HL-60 (cell line): ENCODE results near the gene XRN2.

ENCODE experiments used
- DNase-seq, 2 experiments: peaks; one replicate each; pipeline ENCODE4 v3.0.0-alpha.2; 2010 to 2020; ENCODE audit warnings: low read depth in 1 of 2, low spot score in 1 of 2
- H3K27ac ChIP-seq: fragments of 250-450 bp; sonication (Bioruptor Pico); replicated peaks from 2 replicates; pipeline ENCODE4 v1.5.1; 2020; ENCODE audit warnings: mild to moderate bottlenecking, moderate library complexity
- H3K27me3 ChIP-seq: fragments of 250-450 bp; sonication (Bioruptor Pico); 2 replicates; pipeline ENCODE4 v1.5.1; 2021; ENCODE audit warnings: mild to moderate bottlenecking, moderate library complexity; ENCODE audit not compliant: insufficient read depth, poor library complexity, severe bottlenecking
- H3K4me3 ChIP-seq: replicated peaks from 2 replicates; pipeline ENCODE4 v1.5.1; 2011; ENCODE audit warnings: mild to moderate bottlenecking, control low read depth, low read length; ENCODE audit not compliant: insufficient read depth
- GABPA ChIP-seq: IDR thresholded peaks from 2 replicates; pipeline ENCODE4 v1.6.1; 2012; ENCODE audit warnings: low read depth
- POLR2AphosphoS5 ChIP-seq: IDR thresholded peaks from 2 replicates; pipeline ENCODE4 v1.6.1; 2012; ENCODE audit warnings: low read depth
- SPI1 ChIP-seq: IDR thresholded peaks from 2 replicates; pipeline ENCODE4 v1.6.1; 2012; ENCODE audit warnings: low read depth, mild to moderate bottlenecking, borderline replicate concordance
- TF ChIP-seq, protein P1 (sequence below): IDR thresholded peaks from 2 replicates; pipeline ENCODE4 v1.6.1; 2012; ENCODE audit warnings: low read depth; ENCODE audit not compliant: insufficient replicate concordance
- TF ChIP-seq, protein P2 (sequence below): IDR thresholded peaks from one replicate; pipeline ENCODE4 v1.5.1; 2011; ENCODE audit warnings: low read length, control low read depth, inconsistent platforms; ENCODE audit not compliant: insufficient read depth

The XRN2 gene

DNA sequence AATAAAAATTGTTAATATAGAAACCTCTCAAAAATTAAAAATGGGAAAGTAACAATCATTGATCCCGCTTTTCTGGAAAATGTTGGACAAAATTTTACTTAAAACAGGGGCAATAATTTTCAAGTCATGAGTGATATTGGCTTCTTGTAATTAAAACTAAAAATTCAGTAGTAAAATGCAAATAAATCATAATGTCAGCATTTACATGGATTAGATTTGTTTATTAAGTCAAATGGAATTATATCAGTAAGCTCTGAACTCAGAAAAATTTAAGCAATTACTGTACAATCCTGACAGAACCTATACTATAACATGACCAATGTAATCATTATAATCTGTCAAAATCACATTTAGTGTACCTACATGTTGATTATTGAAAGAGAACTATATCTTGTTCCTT is 134.1 kb downstream of the XRN2 start:
- Histone ChIP-seq H3K4me3 (no peak overlapping the region), H3K27ac (no peak overlapping the region), H3K27me3 (peaks cover 19% of the 10 kb centered on the region)
- no peak for DNase-seq
- TF ChIP-seq SPI1, result no peak
- TF ChIP-seq POLR2AphosphoS5, result no peak
- no peak for TF ChIP-seq GABPA
- TF ChIP-seq, protein P1, sequence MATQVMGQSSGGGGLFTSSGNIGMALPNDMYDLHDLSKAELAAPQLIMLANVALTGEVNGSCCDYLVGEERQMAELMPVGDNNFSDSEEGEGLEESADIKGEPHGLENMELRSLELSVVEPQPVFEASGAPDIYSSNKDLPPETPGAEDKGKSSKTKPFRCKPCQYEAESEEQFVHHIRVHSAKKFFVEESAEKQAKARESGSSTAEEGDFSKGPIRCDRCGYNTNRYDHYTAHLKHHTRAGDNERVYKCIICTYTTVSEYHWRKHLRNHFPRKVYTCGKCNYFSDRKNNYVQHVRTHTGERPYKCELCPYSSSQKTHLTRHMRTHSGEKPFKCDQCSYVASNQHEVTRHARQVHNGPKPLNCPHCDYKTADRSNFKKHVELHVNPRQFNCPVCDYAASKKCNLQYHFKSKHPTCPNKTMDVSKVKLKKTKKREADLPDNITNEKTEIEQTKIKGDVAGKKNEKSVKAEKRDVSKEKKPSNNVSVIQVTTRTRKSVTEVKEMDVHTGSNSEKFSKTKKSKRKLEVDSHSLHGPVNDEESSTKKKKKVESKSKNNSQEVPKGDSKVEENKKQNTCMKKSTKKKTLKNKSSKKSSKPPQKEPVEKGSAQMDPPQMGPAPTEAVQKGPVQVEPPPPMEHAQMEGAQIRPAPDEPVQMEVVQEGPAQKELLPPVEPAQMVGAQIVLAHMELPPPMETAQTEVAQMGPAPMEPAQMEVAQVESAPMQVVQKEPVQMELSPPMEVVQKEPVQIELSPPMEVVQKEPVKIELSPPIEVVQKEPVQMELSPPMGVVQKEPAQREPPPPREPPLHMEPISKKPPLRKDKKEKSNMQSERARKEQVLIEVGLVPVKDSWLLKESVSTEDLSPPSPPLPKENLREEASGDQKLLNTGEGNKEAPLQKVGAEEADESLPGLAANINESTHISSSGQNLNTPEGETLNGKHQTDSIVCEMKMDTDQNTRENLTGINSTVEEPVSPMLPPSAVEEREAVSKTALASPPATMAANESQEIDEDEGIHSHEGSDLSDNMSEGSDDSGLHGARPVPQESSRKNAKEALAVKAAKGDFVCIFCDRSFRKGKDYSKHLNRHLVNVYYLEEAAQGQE, result no peak
- TF ChIP-seq, protein P2, sequence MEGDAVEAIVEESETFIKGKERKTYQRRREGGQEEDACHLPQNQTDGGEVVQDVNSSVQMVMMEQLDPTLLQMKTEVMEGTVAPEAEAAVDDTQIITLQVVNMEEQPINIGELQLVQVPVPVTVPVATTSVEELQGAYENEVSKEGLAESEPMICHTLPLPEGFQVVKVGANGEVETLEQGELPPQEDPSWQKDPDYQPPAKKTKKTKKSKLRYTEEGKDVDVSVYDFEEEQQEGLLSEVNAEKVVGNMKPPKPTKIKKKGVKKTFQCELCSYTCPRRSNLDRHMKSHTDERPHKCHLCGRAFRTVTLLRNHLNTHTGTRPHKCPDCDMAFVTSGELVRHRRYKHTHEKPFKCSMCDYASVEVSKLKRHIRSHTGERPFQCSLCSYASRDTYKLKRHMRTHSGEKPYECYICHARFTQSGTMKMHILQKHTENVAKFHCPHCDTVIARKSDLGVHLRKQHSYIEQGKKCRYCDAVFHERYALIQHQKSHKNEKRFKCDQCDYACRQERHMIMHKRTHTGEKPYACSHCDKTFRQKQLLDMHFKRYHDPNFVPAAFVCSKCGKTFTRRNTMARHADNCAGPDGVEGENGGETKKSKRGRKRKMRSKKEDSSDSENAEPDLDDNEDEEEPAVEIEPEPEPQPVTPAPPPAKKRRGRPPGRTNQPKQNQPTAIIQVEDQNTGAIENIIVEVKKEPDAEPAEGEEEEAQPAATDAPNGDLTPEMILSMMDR, result no peak

DNA sequence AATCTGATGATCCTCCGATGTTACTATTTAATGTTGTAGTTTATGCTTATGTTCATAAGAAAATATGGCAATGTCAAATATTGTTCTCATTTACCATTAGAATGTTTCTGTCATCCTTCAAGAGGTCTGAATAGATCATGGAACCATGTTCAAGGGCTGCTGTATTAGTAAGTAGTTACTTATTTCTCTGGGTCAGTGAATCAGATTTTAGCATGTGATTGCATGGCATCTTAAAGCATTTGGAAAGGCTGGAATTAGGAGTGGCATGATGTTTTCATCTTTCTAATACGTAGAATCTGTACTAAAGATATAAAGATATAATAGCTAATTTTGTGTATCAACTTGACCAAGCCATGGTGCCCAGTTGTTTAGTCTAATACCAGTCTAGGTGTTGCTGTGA is 134.7 kb downstream of the XRN2 start:
- DNase-seq, result no peak
- TF ChIP-seq, protein P2, result no peak
- TF ChIP-seq POLR2AphosphoS5, result no peak
- TF ChIP-seq, protein P1, result no peak
- no peak for TF ChIP-seq GABPA
- no peak for TF ChIP-seq SPI1
- H3K27ac ChIP-seq, result no peak overlapping the region
- peaks cover 17% of the 10 kb centered on the region for H3K27me3 ChIP-seq
- no peak overlapping the region for H3K4me3 ChIP-seq
